OCI-LY7 (cell line): Measurements from ENCODE around the gene KRT38. TPM values are rescaled to one million over a fixed set of nuclear protein-coding genes. Genes with fewer than 3 reads are reported as not detected.

Experiments
- BruUV-seq: library from RNA; stranded (reverse); fragments of 400-500 nt; replicated peaks from 2 replicates; lab custom pipeline; 2021; lab: Mats Ljungman, UMichigan
- CTCF ChIA-PET: fragments of 300-600 bp; sonication (Branson Sonifier 250); formaldehyde crosslinking; loops from one replicate; lab custom pipeline; 2022; ENCODE audit warnings: antibody characterized with exemption; ENCODE audit not compliant: unreplicated experiment; lab: Charles Lee
- POLR2A ChIA-PET: fragments of 300-600 bp; sonication (Branson Sonifier 250); formaldehyde crosslinking; loops from one replicate; lab custom pipeline; 2022; ENCODE audit warnings: antibody characterized with exemption; lab: Charles Lee
- DNase-seq: peaks from one replicate; pipeline ENCODE4 v3.0.0-alpha.2; 2015; ENCODE audit warnings: low spot score
- H2AFZ ChIP-seq: fragments of 200-600 bp; sonication (generic), shearing (Covaris generic); 2 replicates; pipeline ENCODE4 v1.6.1; 2014; ENCODE audit warnings: mild to moderate bottlenecking, antibody characterized with exemption, low read length, moderate library complexity
- H3K27ac ChIP-seq: fragments of 200-600 bp; sonication (generic); 2 replicates; pipeline ENCODE4 v1.5.1; 2014; ENCODE audit warnings: mixed run types, low read depth, mild to moderate bottlenecking, moderate library complexity, low read length, inconsistent platforms; ENCODE audit not compliant: poor library complexity, severe bottlenecking
- H3K36me3 ChIP-seq: fragments of 200-600 bp; sonication (generic); 2 replicates; pipeline ENCODE4 v1.6.1; 2014; ENCODE audit warnings: mild to moderate bottlenecking, antibody characterized with exemption, low read length, moderate library complexity, mixed read lengths; ENCODE audit not compliant: insufficient read depth
- H3K4me1 ChIP-seq: fragments of 200-600 bp; sonication (generic); 2 replicates; pipeline ENCODE4 v1.5.1; 2014; ENCODE audit warnings: mild to moderate bottlenecking, low read length; ENCODE audit not compliant: insufficient read depth, poor library complexity, severe bottlenecking
- H3K4me2 ChIP-seq: fragments of 200-600 bp; sonication (generic); 2 replicates; pipeline ENCODE4 v1.6.1; 2014; ENCODE audit warnings: mild to moderate bottlenecking, low read length
- H3K4me3 ChIP-seq: fragments of 200-600 bp; sonication (generic); 2 replicates; pipeline ENCODE4 v1.5.1; 2014; ENCODE audit warnings: mild to moderate bottlenecking, low read depth, low read length; ENCODE audit not compliant: poor library complexity, severe bottlenecking
- H3K79me2 ChIP-seq: fragments of 200-600 bp; sonication (generic); 2 replicates; pipeline ENCODE4 v1.6.1; 2016; ENCODE audit warnings: low read depth, mild to moderate bottlenecking, low read length, moderate library complexity, mixed read lengths; ENCODE audit not compliant: insufficient read depth
- H3K9me2 ChIP-seq: fragments of 200-600 bp; sonication (generic); 2 replicates; pipeline ENCODE4 v1.6.1; 2016; ENCODE audit warnings: mild to moderate bottlenecking, low read length, mixed read lengths; ENCODE audit not compliant: insufficient read depth
- H3K9me3 ChIP-seq: fragments of 200-600 bp; sonication (generic); 2 replicates; pipeline ENCODE4 v1.6.1; 2014; ENCODE audit warnings: mild to moderate bottlenecking, mixed run types, low read length, mixed read lengths
- H4K20me1 ChIP-seq: fragments of 200-600 bp; sonication (generic); 2 replicates; pipeline ENCODE4 v1.6.1; 2014; ENCODE audit warnings: mild to moderate bottlenecking, antibody characterized with exemption, low read length, moderate library complexity, mixed read lengths; ENCODE audit not compliant: insufficient read depth
- CTCF ChIP-seq: fragments of 200-600 bp; sonication (generic); conservative IDR thresholded peaks from 2 replicates; pipeline ENCODE4 v1.5.1; 2014; ENCODE audit warnings: mild to moderate bottlenecking, antibody characterized with exemption, low read length, moderate library complexity, mixed read lengths
- EZH2phosphoT487 ChIP-seq: fragments of 200-600 bp; sonication (generic); IDR thresholded peaks from 2 replicates; pipeline ENCODE4 v1.6.1; 2018; ENCODE audit warnings: low read depth, borderline replicate concordance, mild to moderate bottlenecking, mixed run types, antibody characterized with exemption, low read length, moderate library complexity, mixed read lengths
- intact Hi-C: fragments of 100-400 bp; cut with micrococcal nuclease; formaldehyde crosslinking; loops from one replicate; pipeline ENCODE4 v1.10.0; 2022; ENCODE audit not compliant: unreplicated experiment
- total RNA-seq, 2 experiments: library from RNA; depleted of rRNA in 1 of 2; stranded (reverse); fragments of >200 nt in 1 of 2; shearing (Covaris generic) in 1 of 2; gene quantifications; 2 replicates each; pipeline ENCODE4 v1.2.3, GENCODE V29; 2014 to 2022

KRT38 gene
- total RNA-seq, 2 experiments from 2014 or later: not detected

GRCh38 chr17:41411072-41411840 lies 29.5 kb downstream of the KRT38 start:
- intact Hi-C loops: no loop called here
- ChIA-PET CTCF (no interaction called here), POLR2A (no interaction called here)
- H3K79me2 ChIP-seq: no peaks in the 10 kb centered on the region
- H3K4me3 ChIP-seq: no peak overlapping the region
- TF ChIP-seq EZH2phosphoT487 (no peak), CTCF (no peak)
- H3K4me2 ChIP-seq: no peak overlapping the region
- no peaks in the 10 kb centered on the region for H3K36me3 ChIP-seq
- H3K9me3 ChIP-seq: no peaks in the 10 kb centered on the region
- no peak for DNase-seq
- H3K27ac ChIP-seq: no peak overlapping the region
- BruUV-seq: no TSS peak
- H4K20me1 ChIP-seq: no peaks in the 10 kb centered on the region
- no peak overlapping the region for H2AFZ ChIP-seq
- H3K9me2 ChIP-seq: no peaks in the 10 kb centered on the region
- no peaks in the 10 kb centered on the region for H3K4me1 ChIP-seq

GRCh38 chr17:41407226-41407625 lies 33.6 kb downstream of the KRT38 start:
- Histone ChIP-seq H3K9me2 (no peaks in the 10 kb centered on the region), H3K4me3 (no peak overlapping the region), H2AFZ (no peak overlapping the region), H3K4me1 (no peaks in the 10 kb centered on the region), H3K27ac (no peak overlapping the region), H3K36me3 (no peaks in the 10 kb centered on the region), H4K20me1 (no peaks in the 10 kb centered on the region), H3K4me2 (no peak overlapping the region), H3K79me2 (no peaks in the 10 kb centered on the region), H3K9me3 (no peaks in the 10 kb centered on the region)
- DNase-seq: no peak
- BruUV-seq: no TSS peak
- ChIA-PET CTCF (no interaction called here), POLR2A (no interaction called here)
- TF ChIP-seq CTCF (no peak), EZH2phosphoT487 (no peak)
- intact Hi-C loops: no loop called here

DNA sequence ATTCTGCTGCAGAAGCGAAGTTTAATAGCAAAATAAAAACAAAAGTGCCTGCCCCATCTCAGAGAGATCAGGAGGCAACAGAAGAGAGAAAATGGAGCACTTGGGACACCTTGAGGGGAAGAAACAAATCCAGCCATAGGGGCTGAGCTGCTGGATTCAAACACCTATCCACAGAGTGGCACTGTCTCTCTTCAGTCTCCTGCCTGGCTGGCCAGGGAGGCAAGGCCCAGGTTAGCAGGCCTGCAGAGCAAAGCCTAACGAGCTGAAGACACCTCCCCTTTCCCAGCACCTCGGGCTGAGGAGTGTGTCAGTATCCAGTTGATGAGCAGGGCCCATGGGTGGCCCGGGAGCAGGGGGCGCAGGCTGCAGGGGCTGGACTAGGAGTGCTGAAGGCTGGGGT lies 34.6 kb downstream of the KRT38 start:
- H3K4me2 ChIP-seq: no peak overlapping the region
- no TSS peak for BruUV-seq
- no peaks in the 10 kb centered on the region for H3K36me3 ChIP-seq
- H4K20me1 ChIP-seq: no peaks in the 10 kb centered on the region
- no peak overlapping the region for H3K27ac ChIP-seq
- TF ChIP-seq EZH2phosphoT487: no peak
- TF ChIP-seq CTCF: no peak
- CTCF ChIA-PET: no interaction called here
- intact Hi-C loops: no loop called here
- H3K79me2 ChIP-seq: no peaks in the 10 kb centered on the region
- no peaks in the 10 kb centered on the region for H3K9me2 ChIP-seq
- DNase-seq: no peak
- no peaks in the 10 kb centered on the region for H3K9me3 ChIP-seq
- no peak overlapping the region for H3K4me3 ChIP-seq
- H3K4me1 ChIP-seq: no peaks in the 10 kb centered on the region
- H2AFZ ChIP-seq: no peak overlapping the region
- POLR2A ChIA-PET: no interaction called here
